C4-2B (cell line): ENCODE data around the gene PCDHB10.

Source experiments
- H3K27ac ChIP-seq: fragments of 450-650 bp; 2 replicates; pipeline ENCODE4 v1.5.1; 2017
- CTCF ChIP-seq: fragments of 450-650 bp; conservative IDR thresholded peaks from 2 replicates; pipeline ENCODE4 v1.5.1; 2017; ENCODE audit warnings: mild to moderate bottlenecking
- ZFX ChIP-seq: fragments of 450-650 bp; IDR thresholded peaks from 2 replicates; pipeline ENCODE4 v1.6.1; 2017

The PCDHB10 gene

GRCh38 chr5:141241496-141241895 is 49.3 kb downstream of the PCDHB10 start:
- no peak overlapping the region for H3K27ac ChIP-seq
- no peak for TF ChIP-seq ZFX
- TF ChIP-seq CTCF: no peak
